ENCODE data around the gene BORCS6.
"Not testable (repeated sequence)": the region's sequence is repeated elsewhere in the genome, so short reads cannot be mapped to it uniquely, and the experiment has no call there.

Gene BORCS6

DNA sequence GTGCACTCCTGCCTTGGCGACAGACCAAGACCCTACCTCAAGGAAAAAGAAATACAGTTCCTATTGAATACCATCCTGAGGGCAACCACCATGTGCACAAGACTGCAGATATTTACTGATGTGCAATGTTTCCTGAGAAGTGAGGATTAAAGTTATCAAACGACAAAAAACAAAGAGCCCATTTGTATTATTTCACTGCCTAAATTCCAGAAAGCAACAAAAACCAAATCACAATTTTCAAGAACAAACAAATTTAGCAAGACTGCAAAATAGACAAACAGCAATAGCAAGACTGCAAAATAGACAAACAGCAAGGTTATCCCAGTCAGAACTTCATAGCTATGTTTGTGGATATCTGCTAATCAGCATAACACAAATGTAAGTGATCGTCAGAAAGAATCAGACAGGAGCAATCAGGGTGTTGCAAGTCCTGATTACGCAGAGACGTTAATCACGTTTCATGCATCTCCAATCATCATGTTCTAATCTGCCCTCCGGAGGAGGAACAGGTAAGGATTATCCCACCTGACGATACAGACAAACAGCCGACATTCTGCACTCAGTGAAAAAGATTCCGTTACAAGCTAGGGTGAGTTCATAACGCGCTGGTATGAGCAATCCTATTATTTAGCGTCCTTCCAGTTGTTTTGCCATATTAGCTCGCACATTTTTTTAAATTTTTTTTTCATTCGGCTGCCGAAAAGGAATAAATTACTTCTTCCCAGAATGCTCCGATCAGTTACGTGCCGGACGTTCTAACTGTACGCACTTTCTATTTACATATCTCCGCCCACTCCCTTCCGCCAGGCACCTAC is 16.7 kb downstream of the BORCS6 start:
- peak; percentile 93 for DNase-seq (ENCODE audit: low read depth)

GRCh38 chr17:8170186-8170585 is 19.8 kb downstream of the BORCS6 start:
- not testable (repeated sequence) for DNase-seq (ENCODE audit: low read depth)

GRCh38 chr17:8167526-8167925 is 22.5 kb downstream of the BORCS6 start:
- DNase-seq (ENCODE audit: low read depth), result no peak

DNA sequence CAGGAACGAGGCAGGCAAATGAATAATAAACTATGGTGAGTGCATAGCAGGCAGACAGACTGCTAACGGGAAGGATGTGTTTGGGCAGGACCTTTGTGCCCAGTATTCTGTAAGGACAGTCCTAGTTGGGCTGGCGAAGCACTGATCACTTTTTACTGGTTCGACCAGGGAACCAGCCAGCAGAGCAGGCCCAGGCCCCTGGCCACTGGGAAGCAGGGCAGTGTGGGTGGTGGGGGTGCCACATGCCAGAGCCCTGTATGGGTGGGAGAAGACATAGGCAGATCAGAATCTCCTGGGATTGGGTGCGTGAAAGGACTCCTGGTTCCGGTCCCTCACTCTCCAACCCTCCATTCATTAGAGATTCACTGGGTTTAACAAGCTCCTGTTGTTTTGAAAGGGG is 23.2 kb downstream of the BORCS6 start:
- DNase-seq (ENCODE audit: low read depth), result no peak

GRCh38 chr17:8164815-8165131 is 25.2 kb downstream of the BORCS6 start:
- DNase-seq (ENCODE audit: low read depth), result no peak

GRCh38 chr17:8163978-8164814 is 25.8 kb downstream of the BORCS6 start:
- peak; percentile 54 for DNase-seq (ENCODE audit: low read depth)

DNA sequence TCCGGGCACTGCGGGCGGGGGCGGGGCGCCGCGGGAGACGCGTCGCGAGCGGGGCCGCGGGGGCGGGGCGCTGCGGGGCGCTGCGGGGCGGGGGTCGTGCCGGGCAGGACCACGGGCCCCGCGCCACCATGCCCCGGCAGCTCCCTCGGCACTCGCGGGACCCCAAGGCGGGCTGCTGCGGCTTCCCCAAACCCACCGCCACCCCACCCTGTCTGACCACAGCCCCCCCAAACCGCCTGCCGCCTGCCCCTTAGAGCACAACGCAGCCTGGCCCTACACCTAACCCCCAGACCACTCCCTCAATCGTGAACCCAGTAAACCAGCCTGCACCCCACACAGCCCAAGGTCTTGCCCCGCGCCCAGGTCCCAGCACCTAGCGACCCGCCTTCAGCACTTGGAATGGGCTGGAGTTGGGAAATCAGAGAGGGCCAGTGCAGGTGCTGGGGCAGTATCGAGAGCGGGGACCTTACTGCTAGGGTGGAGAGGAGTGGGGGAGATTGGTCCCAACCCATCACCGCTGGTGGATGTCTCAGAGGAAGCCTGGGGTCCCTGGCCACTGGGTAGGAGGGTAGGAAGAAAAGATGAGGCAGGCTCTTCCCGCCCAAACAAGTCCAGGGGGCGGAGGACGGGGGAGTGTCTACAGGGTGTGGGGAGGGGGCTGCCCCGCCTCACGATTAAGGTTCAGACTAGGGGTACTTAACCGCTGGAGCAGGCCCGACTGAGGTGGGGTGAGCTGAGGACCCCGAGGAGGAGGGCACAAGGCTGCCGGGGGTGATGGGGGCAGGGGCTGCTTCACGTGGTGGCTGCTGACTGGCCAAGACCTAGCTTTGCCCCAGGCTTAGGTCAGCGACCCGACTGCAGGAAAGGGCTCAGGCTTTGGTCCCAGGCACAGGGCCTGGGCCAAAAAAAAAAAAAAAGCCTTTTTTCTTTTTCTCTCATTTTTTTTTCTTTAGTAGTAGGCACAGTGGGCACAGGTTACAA is 26.7 kb downstream of the BORCS6 start:
- no peak for DNase-seq (ENCODE audit: low read depth)

GRCh38 chr17:8162233-8162996 is 27.6 kb downstream of the BORCS6 start, which contains the start of gene VAMP2:
VAMP2 (minus strand) TSS chr17:8162948; CDS start chr17:8162879, 69 bp downstream.
- DNase-seq (ENCODE audit: low read depth), result peak; percentile 38

- no peak for DNase-seq (ENCODE audit: low read depth)
Observed at GRCh38 chr17:8161289-8162232, 28.4 kb downstream of the BORCS6 start.

GRCh38 chr17:8160741-8161221 is 29.2 kb downstream of the BORCS6 start:
- no peak for DNase-seq (ENCODE audit: low read depth)

DNA sequence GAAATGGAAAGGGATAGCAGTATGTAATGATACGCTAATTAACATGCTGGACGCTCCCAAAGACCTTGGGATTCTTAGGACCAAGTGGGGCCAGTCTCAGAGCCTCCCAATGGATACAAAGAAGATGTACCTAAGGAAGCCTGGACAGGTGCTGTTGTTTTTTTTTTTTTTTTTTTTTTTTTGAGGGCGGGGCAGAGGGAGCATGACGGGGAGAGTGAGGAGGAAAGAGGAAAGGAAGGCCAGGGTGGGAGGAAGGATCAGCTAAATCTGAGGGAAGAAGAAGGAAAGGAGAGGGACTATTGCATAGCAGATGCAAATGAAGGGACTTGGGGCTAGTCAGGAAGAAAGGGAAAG is 29.8 kb downstream of the BORCS6 start:
- DNase-seq (ENCODE audit: low read depth), result no peak

GRCh38 chr17:8159459-8160223 is 30.3 kb downstream of the BORCS6 start:
- DNase-seq (ENCODE audit: low read depth), result no peak

- no peak for DNase-seq (ENCODE audit: low read depth)
Observed at GRCh38 chr17:8159032-8159400, 31.0 kb downstream of the BORCS6 start.

- peak; percentile 72 for DNase-seq (ENCODE audit: low read depth)
Observed at GRCh38 chr17:8158267-8159031, 31.5 kb downstream of the BORCS6 start.

DNA sequence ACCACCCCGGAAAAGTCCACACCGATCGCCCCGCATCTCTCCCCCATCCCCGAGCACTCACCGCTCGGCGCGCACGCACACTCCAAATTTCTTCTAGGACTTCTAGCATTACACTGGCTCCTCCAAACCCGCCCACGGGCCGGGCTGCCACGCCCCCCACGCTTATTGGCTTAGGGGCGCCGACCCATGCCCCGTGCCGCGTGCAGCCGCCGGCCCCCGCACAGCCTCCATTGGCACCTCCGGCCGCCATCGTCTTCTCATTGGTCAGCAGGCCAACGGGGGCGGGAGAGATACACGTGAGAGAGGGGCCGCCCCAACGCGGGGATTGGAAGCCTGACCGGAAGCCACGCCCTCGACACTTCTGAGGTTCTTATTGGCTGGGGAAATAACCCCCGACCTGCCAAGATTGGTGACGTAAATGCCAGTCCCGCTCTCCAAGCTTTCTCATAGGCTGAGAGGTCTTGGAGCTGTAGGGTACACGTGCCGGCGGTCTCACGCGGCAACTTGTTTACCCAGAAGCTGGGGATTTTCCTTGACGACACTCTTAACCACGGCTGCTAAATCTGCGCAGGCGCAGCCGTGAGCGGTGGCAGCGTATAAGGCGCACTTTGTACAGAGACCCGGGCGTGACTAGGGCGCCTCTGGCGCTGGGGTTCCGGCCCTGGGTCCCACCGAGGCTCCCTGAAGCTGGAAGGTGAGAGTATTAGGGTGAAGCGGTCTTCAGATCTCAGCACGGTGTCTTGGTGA is 33.6 kb downstream of the BORCS6 start:
- DNase-seq (ENCODE audit: low read depth), result peak; percentile 100

- no peak for DNase-seq (ENCODE audit: low read depth)
Observed at GRCh38 chr17:8155996-8156245, 34.1 kb downstream of the BORCS6 start.

GRCh38 chr17:8155231-8155995 is 34.6 kb downstream of the BORCS6 start:
- no peak for DNase-seq (ENCODE audit: low read depth)

All from GM04504 (cell line).